NB4 (cell line): ENCODE data around the gene KCTD15.
A peak's percentile ranks its signal among the peaks of the same experiment; 100 is the strongest.

ENCODE experiments used
- POLR2A ChIP-seq: IDR thresholded peaks from 2 replicates; pipeline ENCODE4 v1.6.1; 2011; ENCODE audit warnings: mild to moderate bottlenecking; ENCODE audit not compliant: insufficient read length; ENCODE audit errors: extremely low read depth
- TF ChIP-seq, protein P1 (sequence below): IDR thresholded peaks from one replicate; pipeline ENCODE4 v1.5.1; 2012; ENCODE audit warnings: low read depth, low read length
- TF ChIP-seq, protein P2 (sequence below): IDR thresholded peaks from 2 replicates; pipeline ENCODE4 v1.6.1; 2011; ENCODE audit warnings: low read depth, low read length

DNA sequence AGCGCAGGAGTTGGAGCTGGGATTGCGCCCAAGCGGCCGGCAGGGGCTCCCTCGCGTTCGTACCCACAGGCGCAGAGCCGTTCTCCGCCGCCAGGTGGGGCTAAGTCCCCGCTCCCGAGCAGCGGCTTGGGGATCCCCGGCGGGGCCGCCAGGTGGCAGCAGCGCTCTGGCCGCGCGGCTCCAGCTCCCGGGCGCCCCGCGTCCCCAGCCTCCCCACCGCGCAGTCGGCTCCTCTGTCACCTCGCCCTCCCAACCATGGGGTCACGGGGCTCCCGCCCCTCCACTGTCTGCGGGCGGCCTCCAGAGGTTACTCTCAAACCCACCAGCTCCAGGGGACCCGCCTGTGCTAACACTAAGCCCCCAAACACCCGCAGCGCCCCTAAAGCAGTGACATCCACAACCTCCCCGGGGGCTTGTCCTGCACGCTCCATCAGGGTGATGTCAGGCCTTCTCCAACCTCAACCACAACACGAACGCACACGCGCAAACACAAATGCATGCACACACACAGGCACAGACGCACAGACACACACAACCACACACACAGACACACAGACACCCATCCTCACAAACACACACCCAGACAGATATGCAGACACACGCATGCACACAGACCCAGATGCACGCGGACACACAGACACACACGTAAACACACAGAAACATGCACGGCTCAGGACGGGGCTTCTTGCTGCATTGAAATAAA lies 18.4 kb upstream of the KCTD15 start:
- TF ChIP-seq, protein P1, sequence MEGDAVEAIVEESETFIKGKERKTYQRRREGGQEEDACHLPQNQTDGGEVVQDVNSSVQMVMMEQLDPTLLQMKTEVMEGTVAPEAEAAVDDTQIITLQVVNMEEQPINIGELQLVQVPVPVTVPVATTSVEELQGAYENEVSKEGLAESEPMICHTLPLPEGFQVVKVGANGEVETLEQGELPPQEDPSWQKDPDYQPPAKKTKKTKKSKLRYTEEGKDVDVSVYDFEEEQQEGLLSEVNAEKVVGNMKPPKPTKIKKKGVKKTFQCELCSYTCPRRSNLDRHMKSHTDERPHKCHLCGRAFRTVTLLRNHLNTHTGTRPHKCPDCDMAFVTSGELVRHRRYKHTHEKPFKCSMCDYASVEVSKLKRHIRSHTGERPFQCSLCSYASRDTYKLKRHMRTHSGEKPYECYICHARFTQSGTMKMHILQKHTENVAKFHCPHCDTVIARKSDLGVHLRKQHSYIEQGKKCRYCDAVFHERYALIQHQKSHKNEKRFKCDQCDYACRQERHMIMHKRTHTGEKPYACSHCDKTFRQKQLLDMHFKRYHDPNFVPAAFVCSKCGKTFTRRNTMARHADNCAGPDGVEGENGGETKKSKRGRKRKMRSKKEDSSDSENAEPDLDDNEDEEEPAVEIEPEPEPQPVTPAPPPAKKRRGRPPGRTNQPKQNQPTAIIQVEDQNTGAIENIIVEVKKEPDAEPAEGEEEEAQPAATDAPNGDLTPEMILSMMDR = peak; percentile 95
- TF ChIP-seq POLR2A = no peak
- TF ChIP-seq, protein P2, sequence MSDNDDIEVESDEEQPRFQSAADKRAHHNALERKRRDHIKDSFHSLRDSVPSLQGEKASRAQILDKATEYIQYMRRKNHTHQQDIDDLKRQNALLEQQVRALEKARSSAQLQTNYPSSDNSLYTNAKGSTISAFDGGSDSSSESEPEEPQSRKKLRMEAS = no peak
